Hematopoietic multipotent progenitor cell treated with erythropoietin and hydrocortisone succinate and interleukin-3 and kit ligand, for 8 days (in vitro differentiated cells): ENCODE data around the gene F10.
"Not testable (repeated sequence)": the region's sequence is repeated elsewhere in the genome, so short reads cannot be mapped to it uniquely, and the experiment has no call there.

Experiments
- DNase-seq: peaks from one replicate; pipeline ENCODE4 v3.0.0-alpha.2; 2015

Gene F10

DNA sequence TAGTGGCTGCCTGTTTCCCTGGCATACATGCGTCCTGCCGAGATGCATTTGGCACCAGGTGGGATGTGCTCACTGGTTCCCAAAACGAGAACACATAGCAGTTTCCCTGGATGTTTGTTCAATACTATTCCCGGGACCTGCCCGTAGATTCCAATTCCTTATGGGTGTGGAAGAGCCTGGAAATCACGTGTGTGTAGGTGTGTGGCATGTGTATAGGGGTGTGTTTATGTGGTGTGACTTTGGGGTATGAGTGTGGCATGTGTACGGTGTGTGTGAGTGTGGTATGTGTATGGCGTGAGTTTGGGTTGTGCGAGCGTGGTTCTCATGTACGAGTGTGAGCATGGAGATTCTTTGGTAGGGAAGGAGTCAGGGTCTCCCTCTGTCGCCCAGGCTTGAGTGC, 19.9 kb upstream of the F10 start:
- no peak for DNase-seq

GRCh38 chr13:113103646-113104045, 19.0 kb upstream of the F10 start:
- no peak for DNase-seq

DNA sequence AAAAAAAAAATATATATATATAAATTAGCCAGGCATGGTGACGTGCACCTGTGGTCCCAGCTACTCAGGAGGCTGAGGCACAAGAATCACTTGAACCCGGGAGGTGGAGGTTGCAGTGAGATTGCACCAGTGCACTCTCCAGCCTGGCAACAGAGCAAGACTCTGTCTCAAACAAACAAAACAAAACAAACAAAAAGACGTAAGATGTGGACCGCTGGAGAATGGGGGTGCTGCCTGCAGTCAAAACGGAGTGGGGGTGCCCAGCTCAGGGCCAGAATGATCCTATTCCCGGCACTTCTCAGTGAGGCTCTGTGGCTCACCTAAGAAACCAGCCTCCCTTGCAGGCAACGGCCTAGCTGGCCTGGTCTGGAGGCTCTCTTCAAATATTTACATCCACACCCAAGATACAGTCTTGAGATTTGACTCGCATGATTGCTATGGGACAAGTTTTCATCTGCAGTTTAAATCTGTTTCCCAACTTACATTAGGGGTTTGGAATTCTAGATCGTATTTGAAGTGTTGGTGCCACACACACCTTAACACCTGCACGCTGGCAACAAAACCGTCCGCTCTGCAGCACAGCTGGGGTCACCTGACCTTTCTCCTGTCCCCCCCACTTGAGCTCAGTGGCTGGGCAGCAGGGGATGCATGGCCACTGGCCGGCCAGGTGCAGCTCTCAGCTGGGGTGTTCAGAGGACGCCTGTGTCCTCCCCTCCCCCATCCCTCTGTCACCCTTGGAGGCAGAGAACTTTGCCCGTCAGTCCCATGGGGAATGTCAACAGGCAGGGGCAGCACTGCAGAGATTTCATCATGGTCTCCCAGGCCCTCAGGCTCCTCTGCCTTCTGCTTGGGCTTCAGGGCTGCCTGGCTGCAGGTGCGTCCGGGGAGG, 17.3 kb upstream of the F10 start, which contains the start of gene F7:
Gene F7 (plus strand): TSS at position 760 of the 889 bp plus-strand sequence. CDS start 51 bp downstream, at position 811.
- DNase-seq: no peak

GRCh38 chr13:113105921-113106452, 16.6 kb upstream of the F10 start:
- no peak for DNase-seq

- no peak for DNase-seq
These were observed 15.8 kb upstream of the F10 start for GRCh38 chr13:113106711-113107351.

DNA sequence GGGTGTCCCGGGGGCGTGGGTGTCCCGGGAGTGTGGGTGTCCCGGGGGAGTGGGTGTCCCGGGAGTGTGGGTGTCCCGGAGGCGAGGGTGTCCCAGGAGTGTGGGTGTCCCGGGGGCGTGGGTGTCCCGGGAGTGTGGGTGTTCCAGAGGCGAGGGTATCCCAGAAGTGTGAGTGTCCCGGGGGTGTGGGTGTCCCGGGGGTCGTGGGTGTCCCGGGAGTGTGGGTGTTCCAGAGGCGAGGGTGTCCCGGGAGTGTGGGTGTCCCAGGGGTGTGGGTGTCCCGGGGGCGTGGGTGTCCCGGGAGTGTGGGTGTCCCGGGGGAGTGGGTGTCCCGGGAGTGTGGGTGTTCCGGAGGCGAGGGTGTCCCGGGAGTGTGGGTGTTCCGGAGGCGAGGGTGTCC, 14.1 kb upstream of the F10 start:
- DNase-seq: not testable (repeated sequence)

DNA sequence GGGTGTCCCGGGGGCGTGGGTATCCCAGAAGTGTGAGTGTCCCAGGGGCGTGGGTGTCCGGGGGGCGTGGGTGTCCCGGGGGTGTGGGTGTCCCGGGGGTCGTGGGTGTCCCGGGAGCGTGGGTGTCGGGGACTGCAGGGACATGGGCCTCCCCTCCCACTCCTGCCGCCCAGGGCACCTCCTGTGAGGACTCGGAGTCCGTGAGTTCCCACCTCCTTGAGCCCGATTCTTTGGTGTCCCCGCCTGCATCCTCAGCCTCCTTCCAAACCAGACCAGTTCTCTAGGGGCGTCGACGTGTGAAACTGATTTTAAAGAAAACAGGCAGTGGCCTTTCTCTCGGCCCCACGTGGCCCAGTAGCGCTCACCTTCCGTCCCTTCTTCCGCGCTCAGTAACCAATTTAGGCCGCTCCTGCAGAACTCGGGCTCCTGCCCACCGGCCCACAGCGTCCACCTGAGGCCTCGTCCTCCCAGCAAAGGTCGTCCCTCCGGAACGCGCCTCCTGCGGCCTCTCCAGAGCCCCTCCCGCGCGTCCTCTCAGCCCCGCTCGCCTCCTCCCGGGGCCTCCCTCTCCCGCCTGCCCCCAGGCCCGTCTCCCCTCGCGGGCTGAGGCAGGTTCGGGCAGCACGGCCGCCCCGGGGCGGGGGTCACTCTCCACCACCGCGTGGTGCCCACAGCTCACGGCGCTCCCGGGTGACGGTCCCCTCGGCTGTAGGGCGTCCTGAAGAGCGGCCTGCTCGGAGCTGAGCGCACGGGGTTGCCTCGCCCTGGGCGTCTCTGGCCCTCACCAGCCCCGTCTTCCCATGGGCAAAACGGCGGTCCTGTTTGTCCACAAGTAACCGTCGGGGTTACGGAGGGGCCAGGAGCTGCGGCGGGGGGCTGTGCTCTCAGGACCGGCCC, 13.2 kb upstream of the F10 start:
- no peak for DNase-seq

DNA sequence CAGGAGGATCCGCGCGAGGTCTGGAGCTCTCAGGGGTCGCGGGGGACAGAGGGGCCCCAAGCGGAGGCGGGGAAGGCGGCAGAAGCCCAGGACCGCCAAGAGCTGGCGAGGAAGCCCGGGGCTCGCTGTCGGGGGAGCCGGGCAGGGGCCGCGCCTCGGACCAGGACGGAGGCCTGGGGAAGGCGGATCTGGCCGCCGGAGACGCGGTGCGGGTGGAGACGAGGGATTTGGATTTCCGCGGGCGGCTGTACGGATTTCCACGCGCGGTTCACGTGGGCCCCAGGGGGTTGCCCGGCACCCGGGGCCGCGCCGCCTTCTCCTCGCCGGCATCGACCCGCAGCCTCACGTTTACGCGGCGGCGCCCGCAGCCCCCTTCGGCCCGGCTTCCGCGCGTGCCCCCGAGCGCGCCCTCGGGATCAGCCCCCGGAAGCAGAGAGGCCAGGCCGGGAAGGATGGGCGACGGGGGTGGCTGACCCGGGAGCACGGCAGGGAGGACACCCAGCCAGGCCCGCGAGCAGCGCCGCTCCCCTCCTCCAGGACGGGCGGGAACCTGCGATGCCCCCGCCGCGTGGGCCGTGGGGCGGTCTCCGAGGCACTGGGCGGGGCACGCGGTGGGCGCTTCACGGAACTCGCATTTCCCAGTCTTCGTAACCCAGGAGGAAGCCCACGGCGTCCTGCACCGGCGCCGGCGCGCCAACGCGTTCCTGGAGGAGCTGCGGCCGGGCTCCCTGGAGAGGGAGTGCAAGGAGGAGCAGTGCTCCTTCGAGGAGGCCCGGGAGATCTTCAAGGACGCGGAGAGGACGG, 12.3 kb upstream of the F10 start:
- DNase-seq: no peak

DNA sequence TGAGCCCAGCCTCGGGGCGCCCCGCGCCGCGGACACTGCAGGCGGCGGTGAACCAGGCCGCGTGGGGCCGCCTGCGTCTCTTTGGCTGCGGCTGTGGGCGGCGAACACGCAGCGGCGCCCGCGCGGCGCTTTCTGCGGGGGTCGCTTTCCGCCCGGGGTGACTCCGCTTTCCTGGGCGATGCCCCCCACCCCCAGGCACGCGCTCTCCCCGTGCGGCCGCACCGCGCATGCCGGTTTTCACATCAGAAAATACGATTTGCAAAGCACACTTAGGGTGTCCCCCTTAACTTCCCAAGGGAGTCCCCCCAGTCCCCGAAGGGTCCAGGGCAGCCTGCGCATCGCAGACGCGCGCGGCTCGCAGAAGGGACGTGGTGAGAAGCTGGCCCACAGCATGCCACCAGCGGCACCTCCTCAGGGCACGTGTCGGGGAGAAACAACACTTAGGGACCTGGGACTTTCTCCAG, 11.7 kb upstream of the F10 start:
- no peak for DNase-seq

GRCh38 chr13:113111821-113112220, 10.8 kb upstream of the F10 start:
- not testable (repeated sequence) for DNase-seq

DNA sequence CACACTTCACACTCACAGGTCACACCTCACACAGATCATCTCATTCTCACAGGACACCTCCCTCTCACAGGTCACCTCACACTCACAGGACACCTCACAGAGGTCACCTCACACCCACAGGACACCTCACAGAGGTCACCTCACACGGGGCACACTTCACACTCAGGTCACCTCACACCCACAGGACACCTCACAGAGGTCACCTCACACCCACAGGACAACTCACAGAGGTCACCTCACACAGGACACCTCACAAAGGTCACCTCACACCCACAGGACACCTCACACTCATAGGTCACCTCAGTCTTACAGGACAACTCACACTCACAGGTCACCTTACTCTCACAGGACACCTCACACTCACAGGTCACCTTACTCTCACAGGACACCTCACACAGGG, 10.1 kb upstream of the F10 start:
- not testable (repeated sequence) for DNase-seq

- DNase-seq: no peak
These were observed 9.4 kb upstream of the F10 start for GRCh38 chr13:113112893-113113845.

GRCh38 chr13:113113846-113114271, 8.7 kb upstream of the F10 start:
- DNase-seq: no peak

DNA sequence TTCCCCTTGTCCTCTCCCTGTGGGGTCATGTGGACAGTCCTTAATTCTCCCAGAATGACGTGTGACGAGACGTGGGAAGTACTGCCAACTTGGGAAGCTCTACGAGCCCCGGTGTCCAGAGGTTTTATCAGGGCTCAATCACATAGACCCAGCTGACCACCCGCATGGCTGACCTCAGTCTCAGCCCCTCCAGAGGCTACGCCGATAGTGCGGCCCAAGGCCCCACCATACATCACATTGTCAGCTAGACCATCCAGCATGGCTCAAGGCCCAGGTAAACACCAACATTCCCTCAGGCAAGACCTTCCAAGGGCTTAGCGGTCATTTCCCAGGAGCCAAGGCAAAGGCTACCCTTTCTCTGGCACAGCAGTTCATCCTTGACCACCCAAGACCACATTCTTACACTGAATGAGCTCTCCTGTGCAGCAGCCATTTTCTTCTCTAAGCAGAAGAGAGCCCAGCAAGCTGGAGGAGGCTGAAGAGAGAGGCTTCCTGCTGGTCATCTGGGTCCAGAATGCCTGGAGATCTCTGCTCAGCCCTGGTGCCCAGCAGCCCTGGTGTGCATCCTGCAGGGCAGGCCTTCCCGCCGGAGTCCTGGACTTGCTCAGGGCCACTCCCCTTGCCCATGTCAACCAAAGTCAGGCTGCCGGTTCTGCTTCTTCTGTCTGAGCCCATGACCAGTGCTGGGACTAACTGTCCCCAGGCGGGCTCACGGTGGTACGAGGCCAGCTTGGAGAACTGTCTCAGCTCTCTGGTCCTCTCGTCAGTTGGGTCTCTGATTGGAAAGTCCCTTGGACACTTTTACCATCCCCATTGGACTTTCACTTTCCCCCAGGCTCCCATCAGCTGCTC, 7.9 kb upstream of the F10 start:
- no peak for DNase-seq

GRCh38 chr13:113115363-113116205, 7.0 kb upstream of the F10 start:
- DNase-seq: no peak

GRCh38 chr13:113116206-113116800, 6.3 kb upstream of the F10 start:
- DNase-seq: no peak

DNA sequence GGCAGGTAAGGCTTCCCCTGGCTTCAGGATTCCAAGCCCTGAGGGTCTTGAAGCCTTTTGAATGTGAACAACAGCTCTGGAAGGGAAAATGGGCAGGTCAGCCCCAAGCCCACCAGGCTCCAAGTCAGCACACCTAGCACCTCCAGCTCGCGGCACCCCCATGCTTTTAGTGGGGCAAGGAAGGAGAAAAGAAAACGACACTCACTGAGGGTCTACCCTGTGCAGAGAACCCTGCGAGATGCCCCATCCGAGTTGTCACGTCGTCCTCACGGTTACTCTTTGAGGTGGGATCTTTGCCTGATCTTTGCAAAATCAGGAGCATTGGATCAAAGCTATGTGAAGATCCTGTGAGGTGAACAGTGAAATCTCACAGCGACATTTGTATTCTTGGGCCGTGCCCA, 5.7 kb upstream of the F10 start:
- no peak for DNase-seq

- no peak for DNase-seq
These were observed 5.2 kb upstream of the F10 start for GRCh38 chr13:113117335-113117872.
